Vagina (tissue), 2 donors: ENCODE results near the gene DPP6.
"Not testable (repeated sequence)": the region's sequence is repeated elsewhere in the genome, so short reads cannot be mapped to it uniquely, and the experiment has no call there.

Experiments used
- POLR2A ChIP-seq, 2 donors: fragments of 450-650 bp; IDR thresholded peaks; one replicate each; pipeline ENCODE4 v1.6.1; 2017; ENCODE audit warnings: antibody characterized with exemption in 2 of 2, mild to moderate bottlenecking in 2 of 2, moderate library complexity in 2 of 2
- POLR2AphosphoS5 ChIP-seq, 2 donors: sonication (generic); formaldehyde crosslinking; IDR thresholded peaks; one replicate each; pipeline ENCODE4 v1.9.0; 2017; ENCODE audit warnings: antibody characterized with exemption in 2 of 2, mild to moderate bottlenecking in 2 of 2, low read depth in 1 of 2; ENCODE audit not compliant: insufficient read depth in 1 of 2
- TF ChIP-seq, protein P1 (sequence below), 3 experiments: fragments of 450-650 bp in 2 of 3; fragments of 200-600 bp in 1 of 3; sonication (generic) in 1 of 3; IDR thresholded peaks; one replicate each; pipeline ENCODE4 v1.5.1; 2017 to 2019; ENCODE audit warnings: antibody characterized with exemption in 3 of 3, mild to moderate bottlenecking in 2 of 3, moderate library complexity in 2 of 3

DNA sequence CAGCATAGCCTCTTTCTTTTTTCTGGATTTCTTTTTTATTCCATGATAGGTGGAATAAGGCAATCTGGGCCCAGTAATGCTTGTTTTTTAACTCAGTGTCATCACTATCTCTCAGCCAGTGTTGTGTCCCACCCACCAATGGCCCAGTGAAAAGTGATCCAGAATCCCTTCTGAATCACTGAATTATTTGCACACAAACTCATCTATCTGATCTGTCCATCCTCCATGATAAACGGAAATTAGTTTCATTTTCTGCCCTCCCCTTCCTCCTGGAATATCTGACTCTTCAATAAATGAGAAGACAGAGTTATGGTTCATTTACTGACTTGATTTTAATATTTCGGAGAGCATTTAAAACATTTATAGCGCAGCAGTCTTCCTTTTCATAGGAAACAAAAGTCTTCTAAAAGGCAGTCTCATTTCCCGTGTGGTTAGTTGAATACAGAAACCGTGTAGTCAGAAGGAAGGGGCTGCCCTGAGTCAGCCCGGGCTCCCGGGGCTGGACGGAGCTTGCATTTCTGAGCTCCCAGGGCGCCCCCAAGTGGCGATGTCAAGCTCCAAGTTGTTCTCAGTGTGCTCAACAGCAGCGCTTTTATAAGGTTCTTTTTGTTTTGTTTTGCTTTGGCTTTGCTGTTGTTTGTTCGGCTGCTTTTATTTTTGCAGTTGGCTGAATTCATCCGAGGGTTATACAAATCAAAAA lies 12.6 kb upstream of the DPP6 start:
- TF ChIP-seq, protein P1, sequence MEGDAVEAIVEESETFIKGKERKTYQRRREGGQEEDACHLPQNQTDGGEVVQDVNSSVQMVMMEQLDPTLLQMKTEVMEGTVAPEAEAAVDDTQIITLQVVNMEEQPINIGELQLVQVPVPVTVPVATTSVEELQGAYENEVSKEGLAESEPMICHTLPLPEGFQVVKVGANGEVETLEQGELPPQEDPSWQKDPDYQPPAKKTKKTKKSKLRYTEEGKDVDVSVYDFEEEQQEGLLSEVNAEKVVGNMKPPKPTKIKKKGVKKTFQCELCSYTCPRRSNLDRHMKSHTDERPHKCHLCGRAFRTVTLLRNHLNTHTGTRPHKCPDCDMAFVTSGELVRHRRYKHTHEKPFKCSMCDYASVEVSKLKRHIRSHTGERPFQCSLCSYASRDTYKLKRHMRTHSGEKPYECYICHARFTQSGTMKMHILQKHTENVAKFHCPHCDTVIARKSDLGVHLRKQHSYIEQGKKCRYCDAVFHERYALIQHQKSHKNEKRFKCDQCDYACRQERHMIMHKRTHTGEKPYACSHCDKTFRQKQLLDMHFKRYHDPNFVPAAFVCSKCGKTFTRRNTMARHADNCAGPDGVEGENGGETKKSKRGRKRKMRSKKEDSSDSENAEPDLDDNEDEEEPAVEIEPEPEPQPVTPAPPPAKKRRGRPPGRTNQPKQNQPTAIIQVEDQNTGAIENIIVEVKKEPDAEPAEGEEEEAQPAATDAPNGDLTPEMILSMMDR (IDR thresholded peaks at IDR 0.05) = not testable (repeated sequence)
- TF ChIP-seq POLR2AphosphoS5 (IDR thresholded peaks at IDR 0.05; ENCODE audit: insufficient read depth in 1 of 2, low read depth in 1 of 2); POLR2A (IDR thresholded peaks at IDR 0.05): not testable (repeated sequence)
